HepG2 (cell line): ENCODE data around the gene PIEZO1. TPM values are rescaled to one million over a fixed set of nuclear protein-coding genes. Genes with fewer than 3 reads are reported as not detected.

Experiments
- GRHL1 ChIP-seq: sonication (generic); formaldehyde crosslinking; conservative IDR thresholded peaks from 2 replicates; pipeline ENCODE4 v1.8.0; 2022; ENCODE audit warnings: missing genetic modification reagents
- HNRNPUL1 ChIP-seq: fragments of 200-400 bp; formaldehyde crosslinking; IDR thresholded peaks from 2 replicates; pipeline ENCODE4 v1.6.1; 2017; ENCODE audit warnings: low read depth, mild to moderate bottlenecking, low read length, moderate library complexity
- MATR3 ChIP-seq: sonication (generic); formaldehyde crosslinking; IDR thresholded peaks from 2 replicates; pipeline ENCODE4 v1.4.0; 2020; ENCODE audit warnings: missing genetic modification reagents
- PAF1 ChIP-seq: IDR thresholded peaks from 2 replicates; pipeline ENCODE4 v1.6.1; 2016; ENCODE audit warnings: missing genetic modification reagents, missing compliant biosample characterization
- PATZ1 ChIP-seq: sonication (generic); formaldehyde crosslinking; IDR thresholded peaks from 2 replicates; pipeline ENCODE4 v1.4.0; 2020; ENCODE audit warnings: missing genetic modification reagents
- RFXAP ChIP-seq: sonication (generic); formaldehyde crosslinking; IDR thresholded peaks from 2 replicates; pipeline ENCODE4 v1.4.0; 2020; ENCODE audit warnings: missing genetic modification reagents, borderline replicate concordance
- XRCC5 ChIP-seq: fragments of 200-400 bp; formaldehyde crosslinking; optimal IDR thresholded peaks from 2 replicates; pipeline ENCODE3; 2017; ENCODE audit warnings: mild to moderate bottlenecking, low read length
- ZBTB39 ChIP-seq: sonication (generic); formaldehyde crosslinking; IDR thresholded peaks from 2 replicates; pipeline ENCODE4 v1.5.0; 2020; ENCODE audit warnings: missing genetic modification reagents
- ZBTB7B ChIP-seq: sonication (generic); formaldehyde crosslinking; IDR thresholded peaks from 2 replicates; pipeline ENCODE4 v1.4.0; 2020; ENCODE audit warnings: missing genetic modification reagents
- ZFP36L1 ChIP-seq: sonication (generic); formaldehyde crosslinking; IDR thresholded peaks from 2 replicates; pipeline ENCODE4 v1.8.0; 2022; ENCODE audit warnings: mild to moderate bottlenecking, missing genetic modification reagents, moderate library complexity
- ZMYM2 ChIP-seq: sonication (generic); formaldehyde crosslinking; IDR thresholded peaks from 2 replicates; pipeline ENCODE4 v1.8.0; 2022; ENCODE audit warnings: mild to moderate bottlenecking, missing genetic modification reagents
- ZNF672 ChIP-seq: sonication (generic); formaldehyde crosslinking; IDR thresholded peaks from 2 replicates; pipeline ENCODE4 v1.8.1; 2022; ENCODE audit warnings: missing genetic modification reagents
- ZNF891 ChIP-seq: sonication (generic); formaldehyde crosslinking; IDR thresholded peaks from 2 replicates; pipeline ENCODE4 v1.5.0; 2020; ENCODE audit warnings: mild to moderate bottlenecking, missing genetic modification reagents
- polyA plus RNA-seq, 8 experiments: library from polyadenylated mRNA; depleted of rRNA in 3 of 8; stranded (reverse) in 7 of 8; unstranded in 1 of 8; fragments of >200 nt; fragmentation: Illumina TruSeq in 4 of 8; extraction: Trizol in 4 of 8; gene quantifications; 2 replicates each; pipeline versions ENCODE4 v1.2.1 to v1.2.3, GENCODE V29; 2011 to 2016; ENCODE audit warnings: low read depth in 4 of 8, missing spikeins in 1 of 8, mixed read lengths in 1 of 8; ENCODE audit not compliant: insufficient read depth in 1 of 8
- total RNA-seq, 5 experiments: library from RNA; depleted of rRNA; stranded (reverse); fragments of >200 nt; fragmentation: Illumina TruSeq; extraction: Trizol; gene quantifications; 2 replicates each; pipeline ENCODE4 v1.2.3, GENCODE V29; 2016; ENCODE audit warnings: low read depth in 1 of 5
- TF ChIP-seq, protein P1 (sequence below): IDR thresholded peaks from 2 replicates; pipeline ENCODE4 v1.6.1; 2016; ENCODE audit warnings: mild to moderate bottlenecking, missing biosample characterization, missing genetic modification reagents
- TF ChIP-seq, protein P2 (sequence below): sonication (generic); formaldehyde crosslinking; IDR thresholded peaks from 2 replicates; pipeline ENCODE4 v1.5.1; 2020; ENCODE audit warnings: mild to moderate bottlenecking, missing genetic modification reagents, moderate library complexity
- TF ChIP-seq, protein P3 (sequence below): sonication (generic); formaldehyde crosslinking; IDR thresholded peaks from 2 replicates; pipeline ENCODE4 v1.4.0; 2020; ENCODE audit warnings: mild to moderate bottlenecking, missing genetic modification reagents
- TF ChIP-seq, protein P4 (sequence below): sonication (generic); formaldehyde crosslinking; IDR thresholded peaks from 2 replicates; pipeline ENCODE4 v1.4.0; 2020; ENCODE audit warnings: missing genetic modification reagents

Gene PIEZO1
- total and polyA plus RNA-seq, 2 of the 13 experiments (the other 11 are each of a cell fraction or from before 2014, with no cell fraction given): 67.9 to 85.0 TPM

DNA sequence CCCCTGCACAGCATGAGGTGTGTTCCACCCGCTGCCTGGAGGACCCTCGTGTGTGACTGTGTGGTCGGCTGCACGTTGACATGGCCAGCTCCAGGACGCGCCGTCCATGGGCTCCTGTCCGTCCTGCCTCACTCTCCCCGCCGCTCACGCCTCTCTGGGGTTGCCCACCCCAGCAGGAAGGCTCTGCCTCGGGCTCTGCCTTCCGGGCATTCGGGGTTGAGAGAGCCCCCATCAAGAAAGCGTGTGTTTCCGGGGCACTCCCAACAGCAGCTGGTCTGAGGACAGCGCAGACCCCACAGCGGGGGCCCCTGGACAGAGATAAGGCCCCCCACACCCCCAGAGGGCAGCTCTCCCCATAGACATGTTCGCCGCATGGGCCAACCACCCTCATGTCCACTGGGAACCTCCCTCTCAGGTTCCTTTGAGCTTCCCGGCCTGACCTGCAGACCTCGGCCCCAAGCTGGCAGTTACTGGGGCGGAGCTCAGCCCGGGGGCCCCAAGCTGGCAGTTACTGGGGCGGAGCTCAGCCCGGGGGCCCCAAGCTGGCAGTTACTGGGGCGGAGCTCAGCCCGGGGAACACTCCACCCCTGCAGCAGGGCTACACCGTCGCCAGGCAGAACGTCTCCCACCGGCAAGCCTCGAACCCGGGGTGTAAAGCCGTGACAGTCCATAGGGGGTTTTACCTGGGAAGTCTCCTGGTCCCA, 8.4 kb upstream of the PIEZO1 start (continued):
- TF ChIP-seq MATR3 (CRISPR knock-in tag) (no peak), ZNF672 (peak; percentile 39; the same call in 1 of the 2 replicates), ZBTB7B (CRISPR knock-in tag) (0 out of 2 replicates have a peak, but pooled peaks have one; percentile 63), PATZ1 (CRISPR knock-in tag) (peak; percentile 97), XRCC5 (peak; percentile 15), RFXAP (CRISPR knock-in tag) (no peak), HNRNPUL1 (no peak), GRHL1 (CRISPR knock-in tag) (no peak), ZMYM2 (CRISPR knock-in tag) (peak; percentile 75; the same call in 1 of the 2 replicates), PAF1 (CRISPR knock-in tag) (no peak), ZFP36L1 (CRISPR knock-in tag) (no peak), ZBTB39 (CRISPR knock-in tag) (no peak), ZNF891 (CRISPR knock-in tag) (peak; percentile 36; the same call in 1 of the 2 replicates)
- TF ChIP-seq, protein P1, sequence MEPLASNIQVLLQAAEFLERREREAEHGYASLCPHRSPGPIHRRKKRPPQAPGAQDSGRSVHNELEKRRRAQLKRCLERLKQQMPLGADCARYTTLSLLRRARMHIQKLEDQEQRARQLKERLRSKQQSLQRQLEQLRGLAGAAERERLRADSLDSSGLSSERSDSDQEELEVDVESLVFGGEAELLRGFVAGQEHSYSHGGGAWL (CRISPR knock-in tag): no peak
- TF ChIP-seq, protein P2, sequence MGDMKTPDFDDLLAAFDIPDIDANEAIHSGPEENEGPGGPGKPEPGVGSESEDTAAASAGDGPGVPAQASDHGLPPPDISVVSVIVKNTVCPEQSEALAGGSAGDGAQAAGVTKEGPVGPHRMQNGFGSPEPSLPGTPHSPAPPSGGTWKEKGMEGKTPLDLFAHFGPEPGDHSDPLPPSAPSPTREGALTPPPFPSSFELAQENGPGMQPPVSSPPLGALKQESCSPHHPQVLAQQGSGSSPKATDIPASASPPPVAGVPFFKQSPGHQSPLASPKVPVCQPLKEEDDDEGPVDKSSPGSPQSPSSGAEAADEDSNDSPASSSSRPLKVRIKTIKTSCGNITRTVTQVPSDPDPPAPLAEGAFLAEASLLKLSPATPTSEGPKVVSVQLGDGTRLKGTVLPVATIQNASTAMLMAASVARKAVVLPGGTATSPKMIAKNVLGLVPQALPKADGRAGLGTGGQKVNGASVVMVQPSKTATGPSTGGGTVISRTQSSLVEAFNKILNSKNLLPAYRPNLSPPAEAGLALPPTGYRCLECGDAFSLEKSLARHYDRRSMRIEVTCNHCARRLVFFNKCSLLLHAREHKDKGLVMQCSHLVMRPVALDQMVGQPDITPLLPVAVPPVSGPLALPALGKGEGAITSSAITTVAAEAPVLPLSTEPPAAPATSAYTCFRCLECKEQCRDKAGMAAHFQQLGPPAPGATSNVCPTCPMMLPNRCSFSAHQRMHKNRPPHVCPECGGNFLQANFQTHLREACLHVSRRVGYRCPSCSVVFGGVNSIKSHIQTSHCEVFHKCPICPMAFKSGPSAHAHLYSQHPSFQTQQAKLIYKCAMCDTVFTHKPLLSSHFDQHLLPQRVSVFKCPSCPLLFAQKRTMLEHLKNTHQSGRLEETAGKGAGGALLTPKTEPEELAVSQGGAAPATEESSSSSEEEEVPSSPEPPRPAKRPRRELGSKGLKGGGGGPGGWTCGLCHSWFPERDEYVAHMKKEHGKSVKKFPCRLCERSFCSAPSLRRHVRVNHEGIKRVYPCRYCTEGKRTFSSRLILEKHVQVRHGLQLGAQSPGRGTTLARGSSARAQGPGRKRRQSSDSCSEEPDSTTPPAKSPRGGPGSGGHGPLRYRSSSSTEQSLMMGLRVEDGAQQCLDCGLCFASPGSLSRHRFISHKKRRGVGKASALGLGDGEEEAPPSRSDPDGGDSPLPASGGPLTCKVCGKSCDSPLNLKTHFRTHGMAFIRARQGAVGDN (CRISPR knock-in tag): peak; percentile 76
- TF ChIP-seq, protein P3, sequence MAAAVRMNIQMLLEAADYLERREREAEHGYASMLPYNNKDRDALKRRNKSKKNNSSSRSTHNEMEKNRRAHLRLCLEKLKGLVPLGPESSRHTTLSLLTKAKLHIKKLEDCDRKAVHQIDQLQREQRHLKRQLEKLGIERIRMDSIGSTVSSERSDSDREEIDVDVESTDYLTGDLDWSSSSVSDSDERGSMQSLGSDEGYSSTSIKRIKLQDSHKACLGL: no peak; the same call in 1 of the 2 replicates
- TF ChIP-seq, protein P4, sequence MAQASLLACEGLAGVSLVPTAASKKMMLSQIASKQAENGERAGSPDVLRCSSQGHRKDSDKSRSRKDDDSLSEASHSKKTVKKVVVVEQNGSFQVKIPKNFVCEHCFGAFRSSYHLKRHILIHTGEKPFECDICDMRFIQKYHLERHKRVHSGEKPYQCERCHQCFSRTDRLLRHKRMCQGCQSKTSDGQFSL: no peak
